GM18508 (cell line): ENCODE data around the gene PRICKLE3.
"Not testable (repeated sequence)": the region's sequence is repeated elsewhere in the genome, so short reads cannot be mapped to it uniquely, and the experiment has no call there.

ENCODE experiments used
- ATAC-seq: cut with Tn5 transposase; IDR thresholded peaks from one replicate; pipeline ENCODE4 v1.9.1; 2021; ENCODE audit warnings: moderate number of reproducible peaks; ENCODE audit not compliant: insufficient read depth, unreplicated experiment

PRICKLE3 gene

GRCh38 chrX:49129427-49129826 is 56.7 kb downstream of the PRICKLE3 start:
- ATAC-seq, result no peak

DNA sequence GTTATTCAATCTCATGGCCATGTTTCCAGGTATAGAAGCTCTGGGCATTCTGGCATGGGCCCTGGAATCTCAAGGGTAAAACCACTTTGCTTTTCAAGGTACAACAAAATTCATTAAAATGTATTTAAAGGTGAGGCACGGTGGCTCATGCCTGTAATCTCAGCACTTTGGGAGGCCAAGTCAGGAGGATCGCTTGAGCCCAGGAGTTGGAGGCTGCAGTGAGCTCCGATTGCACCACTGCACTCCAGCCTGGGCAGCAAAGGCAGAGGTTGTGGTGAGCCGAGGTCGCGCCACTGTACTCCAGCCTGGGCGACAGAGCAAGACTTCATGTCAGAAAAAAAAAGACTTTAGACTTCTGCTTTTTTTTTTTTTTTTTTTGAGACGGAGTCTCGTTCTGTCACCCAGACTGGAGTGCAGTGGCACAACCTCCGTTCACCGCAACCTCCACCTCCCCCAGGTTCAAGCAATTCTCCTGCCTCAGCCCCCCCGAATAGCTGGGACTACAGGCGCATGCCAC is 58.4 kb downstream of the PRICKLE3 start:
- ATAC-seq, result not testable (repeated sequence)
